ENCODE measurements around the gene PLA2G15. TPM values are rescaled to one million over a fixed set of nuclear protein-coding genes. Genes with fewer than 3 reads are reported as not detected.

PLA2G15 gene
- polyA plus RNA-seq, 2 of the 4 experiments (the other 2 are of a cell fraction), result 4.8 to 8.7 TPM

GRCh38 chr16:68242085-68242484 lies 3.1 kb upstream of the PLA2G15 start (continued):
- no peak for TF ChIP-seq RARB (CRISPR knock-in tag; IDR thresholded peaks at IDR 0.05)
- TF ChIP-seq SREBF2 (IDR thresholded peaks at IDR 0.05), result no peak
- TF ChIP-seq EHMT2 (IDR thresholded peaks at IDR 0.05; ENCODE audit: low read depth), result no peak
- TF ChIP-seq ZFP36 (IDR thresholded peaks at IDR 0.05; ENCODE audit: borderline replicate concordance, partially characterized antibody), result no peak
- no peak for TF ChIP-seq ZSCAN20 (CRISPR knock-in tag; IDR thresholded peaks at IDR 0.05)
- TF ChIP-seq EP300 (IDR thresholded peaks at IDR 0.05), result no peak

- FAIRE-seq, result no peak
- ATAC-seq, result no peak
- no peak for DNase-seq (ENCODE audit: low read depth in 1 of 2, low spot score in 1 of 2)
- ChIA-PET POLR2A (interaction anchor here (0.6 to 1.2 kb wide), 2 partner anchors 21 to 128 kb away, joined by 4 to 6 read pairs; partner anchors contain the start of gene SLC7A6), CTCF (interaction anchor here (0.6 to 7.8 kb wide), 13 partner anchors 9 to 784 kb away, joined by 3 to 95 read pairs (median 4); partner anchors contain the start of gene SLC7A6)
- WGBS (ENCODE audit: missing lambda C conversion rate), result 79% methylated on average over 9 of the region's 9 CpGs
- Histone ChIP-seq H3K4me2 (no peak overlapping the region), H3K4me3 (no peak overlapping the region), H3K27ac (no peak overlapping the region), H3K4me1 (peaks cover 12% of the 10 kb centered on the region; the same call in 2 of the 3 replicates), H3K9me3 (no peaks in the 10 kb centered on the region)
- TF ChIP-seq RCOR1 (IDR thresholded peaks at IDR 0.05; ENCODE audit: low read depth, low read length) (no peak), BHLHE40 (IDR thresholded peaks at IDR 0.05; ENCODE audit: low read depth, low read length) (no peak), RNF2 (IDR thresholded peaks at IDR 0.05; ENCODE audit: borderline replicate concordance, low read depth) (no peak), CHD4 (IDR thresholded peaks at IDR 0.05; ENCODE audit: borderline replicate concordance) (no peak), RARB (CRISPR knock-in tag; IDR thresholded peaks at IDR 0.05) (no peak), EP300 (IDR thresholded peaks at IDR 0.05) (no peak), E2F6 (IDR thresholded peaks at IDR 0.05; ENCODE audit: borderline replicate concordance, low read depth) (no peak), HEYL (CRISPR knock-in tag; IDR thresholded peaks at IDR 0.05) (no peak), FOSB (CRISPR knock-in tag; IDR thresholded peaks at IDR 0.05) (no peak), KDM5A (IDR thresholded peaks at IDR 0.05) (no peak), FOSL2 (IDR thresholded peaks at IDR 0.05) (no peak), FOSL2 (CRISPR knock-in tag; IDR thresholded peaks at IDR 0.05) (no peak), NR3C1 (IDR thresholded peaks at IDR 0.05) (no peak), MAX (IDR thresholded peaks at IDR 0.05) (no peak), MAFK (IDR thresholded peaks at IDR 0.05; ENCODE audit: partially characterized antibody) (no peak), CBX8 (IDR thresholded peaks at IDR 0.05) (no peak), HOXB5 (CRISPR knock-in tag; IDR thresholded peaks at IDR 0.05) (no peak), TP53 (CRISPR knock-in tag; IDR thresholded peaks at IDR 0.05) (no peak)
These were observed 2.0 kb upstream of the PLA2G15 start for GRCh38 chr16:68242926-68243858.

GRCh38 chr16:68244481-68244902 lies 681 bp upstream of the PLA2G15 start:
- no peak for DNase-seq (ENCODE audit: low read depth in 1 of 2, low spot score in 1 of 2)
- Histone ChIP-seq H3K9me3 (no peaks in the 10 kb centered on the region), H3K27ac (peak overlapping the region; percentile 69 to 84), H3K4me1 (peaks cover 12% of the 10 kb centered on the region; the same call in 2 of the 3 replicates), H3K4me2 (peak overlapping the region; percentile 98), H3K4me3 (peak overlapping the region; percentile 75)
- ChIA-PET CTCF (interaction anchor here (1.5 to 7.8 kb wide), 6 partner anchors 9 to 82 kb away, joined by 5 to 95 read pairs (median 22); partner anchors contain the start of gene SLC7A6), POLR2A (interaction anchor here (1.2 kb wide), 1 partner anchor 20 kb away, joined by 4 read pairs; the partner anchor contains the start of gene SLC7A6)
- whole genome bisulfite sequencing (ENCODE audit: missing lambda C conversion rate), result 65% methylated on average over 18 of the region's 20 CpGs
- TF ChIP-seq FOXS1 (CRISPR knock-in tag; IDR thresholded peaks at IDR 0.05) (no peak), NR3C1 (IDR thresholded peaks at IDR 0.05) (no peak), RNF2 (IDR thresholded peaks at IDR 0.05; ENCODE audit: borderline replicate concordance, low read depth) (no peak), NFE2L2 (conservative IDR thresholded peaks at IDR 0.05; ENCODE audit: low read length) (no peak), BCL3 (IDR thresholded peaks at IDR 0.05) (no peak), HMGXB4 (CRISPR knock-in tag; IDR thresholded peaks at IDR 0.05; ENCODE audit: borderline replicate concordance) (no peak)
- ATAC-seq, result no peak
- no peak for FAIRE-seq
